G401.6 (cell line): ENCODE measurements around the gene PLAC8L1.

ENCODE experiments used
- FAIRE-seq: peaks from 2 replicates; lab custom pipeline; 2012; peaks lifted over from hg19 to GRCh38; lab: Jason Lieb, UNC

The PLAC8L1 gene

DNA sequence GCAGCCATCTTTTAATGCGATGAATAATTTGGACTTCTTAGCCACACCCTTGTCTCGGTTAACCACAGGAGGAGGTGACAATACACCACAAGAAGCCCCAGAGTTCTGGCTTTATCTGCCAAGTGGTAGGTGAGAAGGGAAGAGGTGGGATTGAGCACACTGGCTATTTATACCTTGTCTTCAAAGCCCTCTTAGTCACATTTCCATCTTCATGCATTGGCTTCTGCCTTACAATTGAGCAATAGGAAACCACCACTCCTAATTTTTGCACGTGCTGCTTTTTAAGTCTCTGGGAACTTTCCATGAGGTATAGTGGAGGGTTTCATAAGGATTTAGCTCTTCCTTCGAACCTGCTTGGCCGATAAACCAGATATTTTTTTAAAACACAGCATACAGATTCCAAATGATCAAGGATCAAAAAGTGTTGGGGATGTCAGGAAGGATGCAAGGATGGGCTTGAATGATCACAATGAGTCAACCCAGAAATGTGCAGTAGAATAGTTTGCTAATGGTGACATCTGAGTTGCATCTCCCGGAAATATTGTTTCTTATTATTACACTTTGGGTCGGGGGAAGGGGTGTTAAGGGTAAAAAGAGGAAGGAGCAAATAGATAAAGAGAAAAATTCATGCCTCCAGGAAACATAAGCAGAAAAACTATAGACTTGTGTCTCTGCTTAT lies 25.5 kb downstream of the PLAC8L1 start:
- no peak for FAIRE-seq

DNA sequence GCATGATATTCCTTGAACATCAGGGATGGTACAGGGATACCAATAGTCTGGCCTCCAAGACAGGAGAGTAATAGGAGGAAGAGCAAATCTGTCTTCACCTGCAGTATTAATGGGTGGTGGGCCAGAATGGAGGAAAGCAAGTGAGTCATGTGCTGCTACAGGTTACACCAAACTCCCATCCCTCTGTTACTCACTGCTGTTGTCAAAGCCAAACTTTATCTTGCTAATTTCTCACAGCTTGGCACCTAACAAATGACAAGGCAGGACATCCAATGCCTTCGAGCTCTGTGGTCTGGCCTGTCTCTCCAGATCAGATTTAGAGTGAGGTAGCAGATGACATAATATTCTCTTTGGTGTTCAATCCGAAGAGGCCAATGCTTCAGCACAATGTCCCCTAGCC lies 26.8 kb downstream of the PLAC8L1 start:
- FAIRE-seq: no peak

DNA sequence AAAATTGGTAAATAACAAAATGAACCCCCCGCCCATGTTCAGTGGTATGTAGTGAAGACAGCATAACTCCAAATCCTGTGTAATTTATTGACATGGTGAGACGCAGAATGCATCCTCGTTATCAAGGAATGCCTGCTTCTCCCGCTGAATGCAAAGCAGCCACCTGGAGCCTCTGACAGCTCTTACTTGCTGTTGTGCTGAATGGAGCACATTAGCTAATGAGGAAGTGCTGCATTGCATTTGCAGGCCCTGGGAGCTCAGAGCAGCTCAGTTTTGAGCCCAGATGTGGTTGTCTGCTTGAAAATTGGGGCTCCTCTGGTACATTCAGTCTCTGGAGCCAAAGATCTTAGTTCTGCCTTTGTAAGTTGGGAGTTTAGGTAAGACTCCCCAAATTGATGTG lies 28.9 kb downstream of the PLAC8L1 start:
- no peak for FAIRE-seq

DNA sequence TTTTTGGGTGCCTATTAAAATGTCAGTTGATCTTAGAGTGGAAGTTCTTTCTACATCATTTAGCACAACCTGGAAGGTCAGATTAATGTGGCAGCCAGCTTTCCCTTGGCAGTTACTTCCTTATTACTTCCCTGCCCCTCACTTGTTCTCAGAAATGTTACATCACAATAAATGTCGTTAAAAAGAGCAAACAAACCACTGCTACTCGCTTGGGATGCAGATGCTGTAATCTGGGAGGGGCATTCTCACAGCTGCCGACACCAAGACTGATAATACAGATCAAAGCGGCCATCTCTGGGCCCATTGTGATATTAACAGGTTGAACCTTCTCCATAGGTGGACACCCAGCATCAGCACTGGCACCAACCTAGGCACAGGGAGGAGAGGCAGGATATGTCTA lies 29.3 kb downstream of the PLAC8L1 start:
- no peak for FAIRE-seq

DNA sequence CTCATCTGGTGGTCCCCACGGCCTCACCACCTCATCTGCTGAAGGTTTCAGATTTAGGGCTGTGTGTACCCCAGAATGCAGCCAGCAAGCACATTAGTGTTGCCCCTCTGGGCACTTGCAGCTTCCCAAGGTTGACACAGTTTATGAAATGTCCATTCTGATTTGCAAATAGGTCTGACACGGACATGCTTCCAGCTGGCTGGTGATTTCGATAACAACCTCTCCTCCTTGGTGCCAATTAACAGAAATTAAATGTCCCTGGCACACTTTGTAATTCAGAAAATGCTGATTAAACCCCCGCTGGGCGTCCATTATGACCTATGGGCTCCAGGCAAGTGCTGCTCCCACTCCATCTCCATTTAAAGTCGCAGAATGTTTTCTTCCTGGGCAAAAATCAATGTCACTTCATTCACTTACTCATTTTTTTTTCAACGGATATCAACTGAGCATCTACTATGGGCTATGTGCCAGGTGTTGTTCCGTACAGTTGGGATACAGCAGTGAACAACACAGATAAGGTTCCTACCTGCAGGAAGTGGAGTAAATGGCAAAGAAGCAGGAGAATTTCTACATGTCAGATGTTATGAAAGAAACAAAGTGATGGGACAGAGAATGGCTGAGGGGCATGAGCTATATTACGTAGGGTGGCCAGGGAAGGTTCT lies 32.0 kb downstream of the PLAC8L1 start:
- FAIRE-seq: no peak

DNA sequence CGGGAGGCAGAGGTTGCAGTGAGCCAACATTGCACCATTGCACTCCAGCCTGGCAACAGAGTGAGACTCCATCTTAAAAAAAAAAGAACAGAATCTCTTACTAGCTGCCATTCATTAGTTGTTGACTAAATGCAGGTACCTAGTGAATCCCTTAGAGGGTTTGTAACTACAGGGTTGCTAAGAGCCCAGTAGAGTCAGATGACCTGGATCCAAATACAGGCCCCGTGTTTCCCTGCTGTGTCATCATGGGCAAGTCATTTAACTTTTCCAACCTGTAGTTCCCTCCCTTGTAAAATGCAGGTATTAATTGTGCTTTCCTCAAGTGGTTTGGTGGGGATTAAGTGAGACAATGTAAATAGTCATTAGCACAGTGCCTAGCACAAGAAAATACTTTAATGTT lies 32.8 kb downstream of the PLAC8L1 start:
- FAIRE-seq: no peak

DNA sequence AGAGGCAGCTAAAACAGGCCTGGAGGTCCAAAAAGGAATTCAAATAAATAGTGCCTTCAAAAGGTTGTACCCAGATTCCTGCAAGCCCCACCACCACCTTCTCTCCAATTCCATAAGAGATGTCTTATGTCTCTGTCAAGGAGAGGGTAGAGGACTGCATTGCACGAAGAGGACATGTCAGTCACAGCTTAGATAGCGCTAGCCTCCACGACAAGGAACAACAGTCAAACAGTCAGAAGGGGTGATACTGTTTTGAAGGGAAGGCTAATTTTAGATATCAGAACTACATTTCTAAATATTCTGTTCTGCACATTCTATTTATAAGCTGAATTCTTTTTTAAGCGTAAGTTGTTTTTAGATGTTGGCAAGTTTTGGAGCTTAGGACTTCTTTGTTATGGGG lies 34.2 kb downstream of the PLAC8L1 start:
- no peak for FAIRE-seq

DNA sequence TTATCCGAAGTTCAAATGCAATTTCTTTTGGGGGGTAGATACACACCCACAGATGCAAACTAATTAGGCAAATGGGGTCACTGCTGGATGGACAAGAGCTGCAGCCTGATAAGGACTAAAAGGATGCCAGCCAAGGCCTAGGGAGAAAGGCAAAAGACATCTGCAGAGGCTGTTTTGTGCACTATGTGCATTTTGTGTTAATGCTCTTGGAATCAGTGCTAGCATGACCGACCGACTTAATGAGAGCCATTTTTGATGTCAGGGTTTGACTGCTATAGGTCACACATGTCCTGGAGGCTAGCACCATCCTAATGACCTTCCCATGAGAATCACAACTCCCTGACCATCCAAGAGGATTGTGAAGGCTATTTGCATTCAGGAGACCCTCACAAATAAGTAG lies 34.6 kb downstream of the PLAC8L1 start:
- FAIRE-seq: no peak

DNA sequence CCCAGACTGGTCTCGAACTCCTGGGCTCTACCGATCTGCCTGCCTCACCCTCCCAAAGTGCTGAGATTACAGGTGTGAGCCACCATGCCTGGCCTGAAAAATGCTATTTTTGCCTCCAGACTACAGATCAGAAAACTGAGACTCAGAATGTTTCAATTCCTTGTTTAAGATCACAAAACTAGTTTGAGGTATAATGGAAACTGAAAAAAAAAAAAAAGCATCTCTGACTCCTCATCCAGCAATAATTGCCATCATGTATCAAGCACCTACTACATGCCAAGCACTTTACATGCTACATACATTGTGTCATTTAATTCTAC lies 35.6 kb downstream of the PLAC8L1 start:
- FAIRE-seq: no peak

DNA sequence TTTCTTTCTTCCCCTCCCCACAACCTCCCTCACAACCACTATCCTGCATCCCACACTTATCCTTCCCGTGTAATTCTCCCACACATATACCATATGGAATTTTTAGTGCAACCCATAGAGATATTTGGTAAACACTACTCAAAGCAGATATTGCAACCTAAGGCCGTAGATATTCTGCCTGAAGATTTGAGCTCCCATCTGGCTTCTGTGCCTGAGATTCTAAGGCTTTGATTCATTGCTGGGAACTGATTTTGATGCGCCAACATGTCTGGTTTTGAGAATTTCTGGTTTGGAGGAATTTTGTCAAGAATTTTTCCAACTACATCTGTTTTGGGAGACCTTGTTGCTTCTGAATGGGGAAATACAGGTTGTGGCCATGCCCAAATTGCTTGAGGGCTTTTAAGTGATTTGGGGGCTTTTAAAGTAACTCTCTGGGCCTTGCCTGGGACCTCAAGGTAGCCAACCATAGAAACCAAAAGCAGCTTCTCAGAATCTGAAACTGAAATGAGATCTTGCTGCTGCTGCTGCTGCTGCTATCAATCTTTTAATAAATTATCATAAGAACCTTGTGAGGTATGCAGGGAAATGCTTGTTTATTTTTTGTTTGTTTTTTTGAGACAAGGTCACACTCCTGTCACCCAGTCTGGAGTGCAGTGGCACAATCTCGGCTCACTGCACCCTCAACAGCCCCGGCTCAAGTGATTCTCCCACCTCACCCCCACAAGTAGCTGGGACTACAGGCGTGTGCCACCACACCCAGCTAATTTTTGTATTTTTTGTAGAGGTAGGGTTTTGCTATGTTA lies 36.2 kb downstream of the PLAC8L1 start:
- no peak for FAIRE-seq

DNA sequence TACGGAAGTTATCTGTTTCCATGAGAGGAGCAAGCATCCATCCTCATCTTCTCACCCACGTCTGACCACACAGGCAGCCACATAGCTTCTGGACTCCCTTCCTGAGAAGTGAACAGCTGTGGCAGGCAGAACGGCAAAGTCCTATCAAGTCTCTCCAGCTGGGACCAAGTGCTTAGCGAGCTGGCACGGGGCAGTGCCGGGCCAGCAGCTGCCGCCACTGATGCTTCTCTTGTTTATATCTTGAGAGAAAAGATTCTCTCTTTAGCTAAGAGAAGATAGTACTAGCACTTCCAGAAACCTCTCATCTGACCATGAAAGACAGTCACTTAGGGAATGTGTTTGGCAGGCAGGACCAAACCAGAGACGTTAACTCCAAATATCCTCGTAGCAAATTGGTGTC lies 37.2 kb downstream of the PLAC8L1 start:
- no peak for FAIRE-seq

DNA sequence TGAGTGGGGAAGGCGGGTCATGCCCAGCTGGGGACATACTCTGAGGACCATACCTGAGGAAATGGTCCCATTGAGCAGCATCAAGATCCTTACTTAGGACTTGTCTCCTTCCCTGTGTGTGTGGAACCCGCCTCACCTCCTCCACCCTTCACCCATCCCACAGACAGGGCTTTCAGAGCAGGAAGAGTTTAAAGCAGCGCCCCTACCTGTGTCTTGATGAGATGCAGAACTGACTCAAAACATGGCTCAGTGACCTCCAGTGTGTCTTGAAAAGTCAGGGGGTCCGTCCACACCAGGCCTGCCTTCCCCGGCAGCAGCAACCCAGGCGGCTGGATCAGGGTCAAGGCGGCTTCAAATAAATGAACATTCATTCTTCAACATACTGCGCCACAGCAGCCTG lies 38.4 kb downstream of the PLAC8L1 start:
- FAIRE-seq: no peak

DNA sequence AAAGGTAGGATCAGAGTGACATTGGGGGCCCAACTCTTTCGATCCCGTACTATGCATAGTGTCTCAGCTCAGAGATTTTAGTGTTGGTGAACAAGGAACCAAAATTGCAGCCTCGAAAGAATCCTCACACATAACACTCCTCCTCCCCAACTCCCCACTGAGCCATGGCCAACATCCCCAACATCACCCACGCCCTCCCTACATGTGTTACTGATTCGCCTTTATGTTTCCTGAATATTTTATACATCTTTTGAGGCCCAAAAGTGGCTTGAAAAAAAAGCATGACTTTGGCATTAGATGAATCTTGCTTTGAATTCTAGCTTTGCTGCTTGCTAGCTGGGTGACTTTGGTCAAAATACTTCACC lies 45.2 kb downstream of the PLAC8L1 start:
- no peak for FAIRE-seq

DNA sequence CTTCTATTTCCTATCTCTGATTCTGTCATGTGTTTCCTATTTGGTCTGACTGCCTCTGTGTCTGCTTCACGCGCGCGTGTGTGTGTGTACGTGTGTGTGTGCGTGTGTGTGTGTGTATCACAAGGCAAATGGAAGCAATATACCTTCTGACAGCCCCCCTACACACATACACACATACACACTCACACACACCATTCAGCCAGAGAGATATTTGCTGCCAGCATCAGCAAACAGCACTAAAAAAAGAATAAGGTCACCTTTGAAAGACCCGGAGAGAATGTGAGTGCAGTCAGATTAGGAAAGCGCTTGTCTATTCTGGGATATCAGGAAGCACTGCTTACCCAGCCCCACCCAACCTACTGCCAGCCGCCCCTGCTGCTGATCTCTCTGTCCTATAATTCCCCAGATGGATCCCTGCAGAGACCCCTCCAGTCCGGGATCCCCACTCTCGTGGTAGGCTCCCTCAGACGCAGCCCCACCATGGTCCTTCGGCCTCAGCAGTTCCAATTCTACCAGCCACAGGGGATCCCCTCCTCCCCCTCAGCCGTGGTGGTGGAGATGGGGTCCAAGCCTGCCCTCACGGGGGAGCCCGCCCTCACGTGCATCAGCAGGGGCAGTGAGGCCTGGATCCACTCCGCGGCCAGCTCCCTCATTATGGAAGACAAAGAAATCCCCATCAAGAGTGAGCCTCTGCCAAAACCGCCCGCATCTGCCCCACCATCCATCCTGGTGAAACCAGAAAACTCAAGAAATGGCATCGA lies 45.7 kb downstream of the PLAC8L1 start:
- no peak for FAIRE-seq

DNA sequence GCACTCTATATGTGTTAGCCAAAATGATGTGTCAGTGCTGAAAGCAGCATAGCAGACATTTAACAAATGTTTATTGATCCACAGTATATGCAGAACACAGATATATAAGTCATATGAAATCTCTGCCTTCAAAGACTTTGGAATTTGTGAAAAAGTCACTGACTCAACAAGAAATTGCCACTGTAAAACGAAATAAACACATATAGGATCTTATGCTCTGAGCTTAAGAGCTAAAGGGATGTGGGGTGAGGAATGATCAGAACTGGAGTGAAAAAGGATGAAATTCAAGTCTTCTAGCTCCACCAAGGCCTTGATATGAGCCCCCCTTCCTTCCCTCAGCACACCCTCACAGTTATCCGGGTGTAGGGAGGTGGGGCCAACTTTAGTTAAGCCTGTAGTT lies 49.9 kb downstream of the PLAC8L1 start:
- no peak for FAIRE-seq

DNA sequence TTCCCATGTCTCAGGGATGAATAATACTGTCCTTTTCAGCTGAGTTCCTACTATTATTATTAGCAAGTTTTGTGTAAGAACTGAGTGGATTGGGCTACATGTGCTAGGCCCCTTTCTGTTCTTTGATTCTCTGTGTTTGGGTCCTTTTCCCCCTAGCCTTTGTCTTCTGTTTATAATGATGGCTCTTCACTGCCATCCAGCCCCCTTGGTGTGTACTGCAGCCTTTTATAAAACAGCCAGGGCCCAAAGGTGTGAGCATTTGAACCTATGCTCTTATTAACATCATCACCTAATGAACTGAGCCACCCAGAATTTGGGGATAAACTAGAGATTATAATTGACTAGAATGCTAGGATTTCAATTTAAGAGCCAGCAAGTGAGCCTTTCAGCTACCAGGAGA lies 52.6 kb downstream of the PLAC8L1 start:
- peak; percentile 15 for FAIRE-seq

DNA sequence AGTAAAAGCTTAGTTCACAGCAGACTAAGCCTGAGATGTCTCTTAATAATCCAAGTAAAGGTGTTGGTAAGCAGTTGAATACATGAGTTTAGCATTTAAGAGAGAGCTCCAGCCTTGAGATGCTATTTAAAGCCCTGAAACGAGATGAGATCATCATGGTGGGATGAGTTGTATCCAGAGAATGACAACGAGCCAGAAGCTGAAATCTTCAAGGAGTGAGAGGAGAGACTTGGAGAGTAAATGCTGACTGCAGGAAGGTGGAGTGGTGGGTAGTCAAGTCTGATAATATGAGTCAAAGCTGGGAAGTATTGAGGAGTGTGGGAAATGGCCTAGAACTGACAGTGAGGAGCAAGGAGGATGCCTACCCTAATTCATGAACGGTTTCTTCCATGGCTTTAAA lies 53.7 kb downstream of the PLAC8L1 start:
- FAIRE-seq: no peak

DNA sequence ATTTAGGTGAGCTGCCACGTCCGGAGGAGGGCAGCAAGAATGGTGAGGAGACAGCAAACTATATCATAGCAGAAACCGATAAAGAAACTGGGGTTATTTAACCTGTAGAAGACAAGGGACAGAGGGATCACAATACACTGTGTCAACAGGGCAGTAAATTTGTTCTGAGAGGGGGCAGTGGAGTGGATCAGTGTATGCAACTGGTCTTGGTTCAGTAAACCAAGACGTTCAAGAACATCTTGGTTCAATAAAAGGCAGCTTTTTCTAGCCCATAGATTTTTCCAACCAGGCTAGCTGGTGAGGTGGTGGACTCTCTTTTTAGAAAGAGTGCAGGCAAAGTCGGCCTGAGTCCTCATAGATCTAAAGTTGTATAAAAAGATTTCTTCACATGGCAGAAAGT lies 55.3 kb downstream of the PLAC8L1 start:
- FAIRE-seq: no peak

DNA sequence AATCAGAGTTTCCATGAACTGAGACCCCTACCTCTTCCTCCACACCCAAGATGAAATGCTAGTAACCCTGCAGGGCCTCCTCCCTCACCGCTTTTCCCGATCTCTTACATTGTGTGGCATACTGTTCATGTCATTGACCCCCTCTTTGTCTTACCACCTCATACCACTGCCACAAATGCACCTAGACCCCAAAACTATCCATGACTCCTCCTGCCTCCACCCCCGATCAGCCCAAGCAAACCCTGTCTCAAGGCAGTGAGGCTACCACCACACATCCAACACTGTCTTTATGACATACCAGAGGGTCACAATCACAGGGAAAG lies 55.7 kb downstream of the PLAC8L1 start:
- no peak for FAIRE-seq

DNA sequence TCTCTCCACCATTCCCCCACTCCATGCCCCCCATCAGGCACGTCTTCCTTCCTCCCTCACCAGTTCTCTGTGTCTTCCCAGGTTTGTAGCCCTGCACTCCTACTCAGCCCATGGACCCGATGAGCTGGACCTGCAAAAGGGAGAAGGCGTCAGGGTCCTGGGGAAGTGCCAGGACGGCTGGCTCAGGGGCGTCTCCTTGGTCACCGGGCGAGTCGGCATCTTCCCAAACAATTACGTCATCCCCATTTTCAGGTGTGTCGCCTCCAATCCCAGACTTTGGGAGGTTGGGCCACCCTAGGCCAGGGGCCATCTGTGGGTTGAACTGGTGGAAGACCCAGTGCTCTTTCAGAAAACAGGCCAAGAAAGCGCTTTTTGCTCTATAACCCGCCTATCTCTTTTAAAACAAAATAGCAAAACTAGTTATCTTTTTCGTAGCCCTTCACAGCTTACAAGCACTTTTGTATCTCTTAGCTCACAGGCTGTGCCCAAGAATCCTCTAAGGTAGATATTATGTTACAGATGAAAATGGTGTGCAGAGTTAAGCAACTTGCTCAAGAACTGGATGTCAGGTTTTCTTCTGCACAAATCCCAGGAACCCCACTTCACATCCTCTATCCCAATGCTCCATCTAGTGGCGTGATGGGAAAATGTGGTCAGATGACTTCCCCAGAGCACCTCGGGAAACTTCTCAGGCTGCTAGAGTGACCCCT lies 56.2 kb downstream of the PLAC8L1 start:
- no peak for FAIRE-seq

DNA sequence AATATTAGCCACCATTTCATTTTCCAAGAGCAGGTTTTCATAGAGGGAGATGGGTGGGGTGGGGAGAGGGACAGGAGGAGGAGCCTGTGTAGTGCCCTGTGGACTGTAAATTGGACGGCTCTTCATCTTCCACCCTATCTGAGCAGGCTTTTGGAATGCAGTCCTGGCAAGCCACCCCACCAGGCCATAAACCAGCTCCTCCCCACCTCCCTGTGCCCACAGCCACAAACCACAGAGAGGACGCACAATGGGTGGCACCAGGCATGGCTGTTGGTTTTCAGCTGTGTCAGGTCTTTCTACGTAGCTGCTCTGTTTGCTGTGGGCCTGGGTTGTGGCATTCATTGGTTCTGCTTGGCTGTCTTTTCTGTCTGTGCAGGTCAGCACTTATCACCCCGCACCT lies 58.0 kb downstream of the PLAC8L1 start:
- no peak for FAIRE-seq

DNA sequence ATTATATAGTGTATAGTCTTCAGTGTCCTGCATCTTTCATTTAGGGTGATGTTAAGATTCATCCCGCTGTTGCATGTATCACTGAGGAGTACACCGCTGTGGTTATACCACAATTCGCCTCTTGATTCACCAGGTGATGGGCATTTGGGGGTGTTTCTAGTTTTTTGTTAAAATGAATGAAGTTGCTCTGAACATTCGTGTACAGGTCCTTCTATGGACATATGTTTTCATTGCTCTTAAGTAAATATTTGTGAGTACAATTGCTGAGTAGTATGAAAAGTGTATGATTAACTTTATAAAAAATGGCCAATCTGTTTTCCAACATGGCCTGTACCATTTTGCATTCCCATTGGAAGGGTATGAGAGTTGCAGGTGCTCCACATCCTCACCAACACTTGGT lies 61.7 kb downstream of the PLAC8L1 start:
- no peak for FAIRE-seq
